ENCODE results near the gene UBE2J1.

The UBE2J1 gene

DNA sequence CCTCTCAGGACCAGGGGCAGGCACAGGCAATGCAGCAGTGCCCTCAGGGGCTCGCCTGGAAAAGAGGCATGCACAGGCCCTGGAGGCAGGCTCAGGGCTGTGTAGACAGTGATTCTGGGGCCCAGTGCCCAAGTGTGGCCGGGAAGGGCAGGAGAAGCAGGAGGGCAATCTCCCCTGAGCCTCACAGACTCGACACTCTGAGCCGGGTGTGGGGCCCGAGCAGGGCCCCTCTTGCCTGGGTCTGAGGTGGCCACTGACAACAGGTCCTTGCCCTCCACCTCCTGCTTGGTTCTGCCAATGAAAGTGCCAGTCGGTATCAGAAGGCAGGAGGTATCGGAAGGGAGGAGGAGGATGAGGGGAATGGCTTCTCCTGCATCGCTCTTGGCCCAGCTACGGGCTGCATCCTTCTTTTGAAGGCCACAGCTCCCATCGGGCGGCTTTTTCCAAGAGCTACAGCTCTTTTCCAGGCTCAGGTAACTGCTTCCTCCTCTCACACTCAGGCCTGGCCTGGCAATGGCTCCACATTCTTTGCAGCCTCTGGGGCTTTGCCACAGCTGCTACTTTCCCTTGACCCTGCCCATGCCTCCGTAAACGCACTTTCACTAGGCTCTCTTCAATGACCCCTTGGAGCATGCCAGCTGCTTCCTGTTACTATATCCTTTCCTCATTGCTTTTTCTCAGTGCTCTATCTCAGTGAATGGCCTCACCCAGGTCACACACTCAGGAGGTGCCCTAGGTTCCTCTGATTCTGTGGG, 61.9 kb downstream of the UBE2J1 start:
- DNase-seq (ENCODE audit: low read depth): no peak

DNA sequence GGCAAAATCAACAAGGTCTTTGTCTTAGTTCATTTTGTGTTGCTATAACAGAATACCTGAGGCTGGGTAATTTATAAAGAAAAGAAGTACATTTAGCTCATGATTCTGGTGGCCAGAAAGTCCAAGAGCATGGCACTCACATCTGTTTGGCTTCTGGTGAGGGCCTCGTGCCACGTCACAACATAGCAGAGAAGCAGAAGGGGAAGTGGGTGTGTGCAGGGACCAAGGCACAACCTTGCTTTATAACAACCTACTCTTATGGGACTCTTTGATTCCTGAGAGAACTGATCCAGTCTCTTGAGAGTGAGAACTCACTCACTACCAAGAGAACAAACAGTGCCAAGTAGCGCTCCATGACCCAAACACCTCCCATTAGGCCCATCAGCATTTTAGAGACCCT, 62.8 kb downstream of the UBE2J1 start:
- no peak for DNase-seq (ENCODE audit: low read depth)

DNA sequence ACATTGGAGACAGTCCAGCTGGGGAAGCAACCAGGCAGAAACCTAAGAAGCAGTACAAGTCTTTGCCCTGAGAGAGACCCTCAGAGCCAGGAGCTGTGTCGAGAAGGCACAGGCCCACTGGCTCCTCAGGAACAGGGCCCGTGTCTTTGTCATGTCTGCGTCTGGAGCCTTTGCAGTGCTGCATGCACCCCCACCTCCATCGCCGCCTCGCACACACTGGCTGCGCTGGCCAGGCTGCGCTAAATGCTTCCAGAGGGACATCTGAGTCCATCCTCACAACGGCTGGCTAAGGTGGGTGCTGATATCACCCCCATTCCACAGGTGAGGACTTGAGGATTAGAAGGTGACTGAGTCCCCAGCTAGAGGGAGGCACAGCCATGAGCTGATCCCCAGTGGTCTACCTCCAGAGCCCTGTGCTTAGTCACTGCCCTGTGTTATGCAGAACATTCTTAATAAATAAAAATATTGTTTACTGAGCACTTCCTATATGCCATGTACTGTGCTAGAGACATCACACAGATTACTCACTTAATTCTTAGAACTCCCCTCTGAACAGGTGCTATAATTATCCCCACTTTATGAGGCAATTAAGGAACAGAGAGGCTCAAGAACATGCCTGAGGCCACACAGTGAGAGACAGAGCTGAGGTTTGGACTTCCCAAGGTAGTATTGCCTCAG, 65.0 kb downstream of the UBE2J1 start:
- no peak for DNase-seq (ENCODE audit: low read depth)

DNA sequence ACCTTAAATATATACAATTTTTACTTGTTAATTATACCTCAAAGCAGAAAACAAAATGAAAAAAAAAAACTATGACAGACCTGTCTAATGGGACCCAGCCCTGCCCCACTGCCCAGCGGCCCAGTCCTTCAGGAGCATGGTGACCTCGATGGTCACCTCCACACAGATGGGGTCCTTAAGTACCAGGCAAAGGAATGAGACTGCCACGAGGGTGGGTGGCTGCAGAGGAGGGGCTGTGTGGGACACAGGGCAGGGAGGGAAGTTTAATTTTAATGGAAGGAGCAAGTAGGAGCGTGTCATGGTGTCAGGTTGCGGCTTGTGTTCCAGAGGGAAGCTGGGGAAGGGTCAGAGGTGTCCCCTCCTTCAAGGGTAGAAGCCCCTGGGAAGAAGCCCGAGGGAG, 66.0 kb downstream of the UBE2J1 start:
- no peak for DNase-seq (ENCODE audit: low read depth)

DNA sequence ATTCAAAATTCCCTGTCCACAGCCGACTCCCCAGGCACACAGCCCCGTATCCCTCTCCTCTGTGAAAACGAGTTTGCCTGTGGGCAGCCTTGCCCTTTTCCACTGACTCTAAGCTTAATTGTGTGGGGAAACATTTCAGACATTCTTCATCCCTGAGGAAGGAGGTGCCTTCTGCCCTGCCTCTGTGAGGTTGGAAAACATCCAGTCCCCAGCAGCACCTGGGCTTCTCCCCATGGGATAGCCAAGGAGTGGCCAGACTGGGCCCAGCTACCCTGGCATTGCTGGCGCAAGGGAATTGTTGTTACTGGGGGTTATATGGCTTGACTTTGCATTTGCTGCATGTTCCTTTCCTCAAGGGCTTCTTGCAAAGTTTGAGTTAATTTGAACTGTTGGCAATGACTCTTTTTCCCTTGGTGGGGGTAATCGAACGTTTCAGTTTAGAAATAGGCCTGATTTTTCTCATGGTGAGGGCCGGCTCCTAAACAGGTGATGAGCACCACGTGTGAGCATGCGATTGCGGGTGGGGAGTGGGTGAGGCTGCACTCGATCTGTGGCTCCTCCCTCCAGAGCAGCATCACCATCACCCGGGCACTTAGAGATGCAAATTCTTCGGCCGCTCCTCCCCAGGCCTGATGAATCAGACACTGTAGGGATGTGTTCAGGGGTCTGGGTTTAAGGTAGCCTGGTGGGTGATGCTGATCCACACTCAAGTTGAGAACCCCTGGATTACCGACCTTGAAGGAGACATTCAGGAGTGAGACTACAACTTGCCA, 67.4 kb downstream of the UBE2J1 start:
- no peak for DNase-seq (ENCODE audit: low read depth)

DNA sequence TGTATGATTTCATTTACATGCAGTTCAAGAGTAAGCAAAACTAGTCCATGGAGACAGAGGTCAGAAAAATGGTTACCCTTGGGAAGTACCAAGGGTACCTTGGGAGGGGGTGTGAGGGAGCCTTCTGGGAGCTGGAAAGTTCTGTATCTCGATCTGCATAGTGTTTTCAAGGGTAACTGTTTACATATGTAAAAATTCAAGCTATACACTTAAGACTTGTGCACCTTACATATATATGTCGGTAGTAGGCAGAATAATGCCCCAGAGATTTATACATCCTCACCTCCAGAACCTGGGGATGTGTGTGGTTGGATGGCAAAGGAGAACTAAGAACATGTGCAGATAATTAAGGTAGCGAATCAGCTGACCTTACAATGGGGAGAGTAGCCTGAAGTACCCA, 68.4 kb downstream of the UBE2J1 start:
- DNase-seq (ENCODE audit: low read depth): no peak

- DNase-seq (ENCODE audit: low read depth): no peak
Observed at GRCh38 chr6:89282749-89283148, 69.8 kb downstream of the UBE2J1 start.

DNA sequence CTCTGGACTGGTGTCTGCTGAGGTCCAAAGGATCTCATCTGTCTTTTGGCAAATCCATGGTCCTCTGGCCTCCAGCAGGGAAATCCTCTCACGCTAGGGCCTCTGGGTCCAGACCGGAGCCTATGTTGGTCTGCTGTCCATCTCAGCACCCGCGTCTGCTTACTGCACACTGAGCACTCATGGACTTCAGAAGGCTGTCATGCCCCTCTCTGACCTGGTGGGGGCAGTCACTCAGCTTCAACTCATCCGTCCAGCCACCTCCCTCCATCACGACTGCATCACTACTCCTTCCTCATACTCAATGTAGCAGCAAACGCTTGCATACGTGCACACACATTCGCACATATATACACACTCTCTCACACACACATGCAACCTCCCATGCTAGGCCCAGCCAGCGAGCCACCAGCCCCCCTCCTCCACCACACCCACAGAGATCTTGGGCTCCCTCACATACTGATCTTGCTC, 70.7 kb downstream of the UBE2J1 start:
- no peak for DNase-seq (ENCODE audit: low read depth)

DNA sequence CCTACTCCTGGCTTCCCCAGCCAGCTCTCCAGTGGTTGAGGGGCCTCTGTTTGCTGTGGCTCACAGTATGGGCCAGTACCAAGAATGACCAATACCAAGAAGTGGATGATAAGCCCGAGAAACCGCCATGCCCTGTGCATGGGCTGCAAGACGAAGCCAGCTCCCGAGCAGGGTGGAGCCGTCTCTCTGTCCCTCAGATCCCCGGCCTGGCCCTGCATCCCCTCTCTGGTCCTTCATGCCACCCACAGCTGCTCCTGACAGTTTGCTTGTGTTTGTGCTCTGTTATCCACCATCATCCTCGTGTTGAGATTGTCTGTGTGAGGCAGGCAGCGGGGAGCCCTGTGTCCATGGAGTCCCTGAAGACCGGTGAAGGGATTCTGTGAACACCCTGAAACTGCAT, 73.6 kb downstream of the UBE2J1 start:
- DNase-seq (ENCODE audit: low read depth): no peak

Measured in GM04504 (cell line).